Pulmonary artery endothelial cell (primary cell): ENCODE results near the gene SF3B3. TPM values are rescaled to one million over a fixed set of nuclear protein-coding genes. Genes with fewer than 3 reads are reported as not detected.
A peak's percentile ranks its signal among the peaks of the same experiment; 100 is the strongest.

Experiments used
- DNase-seq: peaks from one replicate; pipeline ENCODE4 v3.0.0-alpha.2; 2011; ENCODE audit warnings: low read depth, low spot score
- total RNA-seq: library from RNA; depleted of rRNA; stranded (reverse); fragments of >200 nt; gene quantifications from 2 replicates; pipeline ENCODE4 v1.2.3, GENCODE V29; 2014

Gene SF3B3
- 90.4 and 151 TPM in 2 replicates for total RNA-seq

DNA sequence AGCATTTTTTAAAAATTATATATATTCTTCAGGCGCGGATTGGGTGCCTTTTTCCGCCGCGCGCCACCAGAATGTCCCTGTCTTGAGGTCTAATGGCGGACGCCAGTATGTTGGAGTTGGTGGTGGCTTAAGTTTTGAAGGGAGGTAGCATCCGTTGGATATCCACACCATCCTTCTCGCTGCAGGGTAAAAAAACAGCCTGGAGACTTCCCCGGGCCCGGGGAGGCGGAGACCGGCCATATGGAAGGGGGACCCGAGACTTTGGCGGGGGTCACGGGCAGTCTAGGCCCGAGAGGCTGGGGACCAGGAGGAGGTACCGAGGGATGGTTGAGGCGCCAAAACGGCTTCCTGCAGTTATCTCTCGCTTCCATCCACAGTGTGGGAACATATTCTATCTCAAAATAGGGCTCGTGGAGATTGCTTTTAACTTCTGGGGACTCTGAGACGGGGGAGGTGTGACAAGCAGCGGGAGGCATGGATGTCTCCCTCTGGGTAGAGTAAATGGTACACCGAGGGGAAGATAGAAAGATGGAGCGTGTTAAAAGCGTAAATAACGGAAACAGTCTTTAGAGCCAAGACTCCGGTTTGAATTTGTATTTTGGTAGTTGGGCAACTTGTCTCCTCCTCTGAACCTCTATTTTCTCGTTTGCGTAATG is at the start of gene SF3B3:
Gene SF3B3, plus strand, starts transcription at position 74 of the 656 bp plus-strand sequence. CDS start 2,841 bp downstream, outside the sequence.
- DNase-seq: no peak

DNA sequence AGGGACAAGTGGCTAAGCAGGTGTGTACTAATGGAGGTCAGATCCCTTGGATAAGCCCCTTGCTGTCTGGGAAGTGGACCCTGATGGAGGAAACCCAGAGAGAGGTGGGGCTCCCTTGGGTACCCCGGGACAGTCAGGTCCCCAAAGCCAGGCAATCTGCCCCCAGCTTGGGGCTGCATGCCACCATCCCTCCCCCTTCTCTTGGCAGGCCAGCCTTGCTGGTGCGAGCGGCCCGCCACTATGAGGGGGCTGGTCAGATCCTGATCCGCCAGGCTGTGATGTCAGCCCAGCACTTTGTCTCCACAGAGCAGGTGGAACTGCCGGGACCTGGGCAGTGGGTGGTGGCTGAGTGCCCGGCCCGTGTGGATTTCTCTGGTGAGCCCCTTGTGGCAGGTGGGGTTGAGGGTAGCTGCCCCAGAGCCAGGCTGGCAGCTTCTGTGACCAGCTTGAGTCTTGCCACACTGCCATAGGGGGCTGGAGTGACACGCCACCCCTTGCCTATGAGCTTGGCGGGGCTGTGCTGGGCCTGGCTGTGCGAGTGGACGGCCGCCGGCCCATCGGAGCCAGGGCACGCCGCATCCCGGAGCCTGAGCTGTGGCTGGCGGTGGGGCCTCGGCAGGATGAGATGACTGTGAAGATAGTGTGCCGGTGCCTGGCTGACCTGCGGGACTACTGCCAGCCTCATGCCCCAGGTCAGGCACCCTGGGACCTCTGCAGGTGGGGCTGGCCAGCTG is 49.1 kb upstream of the SF3B3 start:
- no peak for DNase-seq

DNA sequence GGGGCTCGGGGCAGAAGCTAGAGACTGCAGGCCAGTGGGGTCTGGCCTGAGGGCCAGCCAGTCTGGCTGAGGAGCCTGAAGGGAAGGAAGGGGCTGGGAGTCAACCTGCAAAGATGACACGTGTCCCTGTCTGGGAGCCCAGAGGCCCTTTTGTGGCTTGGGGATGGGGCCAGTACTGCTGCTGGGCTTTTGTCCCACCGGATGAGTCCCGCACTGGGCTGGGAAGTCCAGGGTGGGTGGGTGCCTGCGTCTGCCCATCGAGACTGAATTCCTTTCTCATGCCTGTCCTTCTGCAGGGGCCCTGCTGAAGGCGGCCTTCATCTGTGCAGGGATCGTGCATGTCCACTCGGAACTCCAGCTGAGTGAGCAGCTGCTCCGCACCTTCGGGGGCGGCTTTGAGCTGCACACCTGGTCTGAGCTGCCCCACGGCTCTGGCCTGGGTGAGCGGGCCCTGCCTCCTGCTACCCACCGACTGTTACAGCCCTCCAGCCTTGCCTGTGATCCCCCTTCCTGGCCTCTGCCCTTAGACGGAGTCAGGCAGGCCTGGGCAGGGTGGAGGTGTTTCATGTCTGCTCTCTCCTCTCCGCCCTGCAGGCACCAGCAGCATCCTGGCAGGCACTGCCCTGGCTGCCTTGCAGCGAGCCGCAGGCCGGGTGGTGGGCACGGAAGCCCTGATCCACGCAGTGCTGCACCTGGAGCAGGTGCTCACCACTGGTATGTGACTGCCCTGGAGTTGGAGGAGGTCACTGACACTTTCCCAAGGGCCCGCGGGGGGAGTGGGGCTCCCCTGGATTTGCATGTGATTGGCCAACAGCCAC is 48.4 kb upstream of the SF3B3 start:
- DNase-seq: no peak

DNA sequence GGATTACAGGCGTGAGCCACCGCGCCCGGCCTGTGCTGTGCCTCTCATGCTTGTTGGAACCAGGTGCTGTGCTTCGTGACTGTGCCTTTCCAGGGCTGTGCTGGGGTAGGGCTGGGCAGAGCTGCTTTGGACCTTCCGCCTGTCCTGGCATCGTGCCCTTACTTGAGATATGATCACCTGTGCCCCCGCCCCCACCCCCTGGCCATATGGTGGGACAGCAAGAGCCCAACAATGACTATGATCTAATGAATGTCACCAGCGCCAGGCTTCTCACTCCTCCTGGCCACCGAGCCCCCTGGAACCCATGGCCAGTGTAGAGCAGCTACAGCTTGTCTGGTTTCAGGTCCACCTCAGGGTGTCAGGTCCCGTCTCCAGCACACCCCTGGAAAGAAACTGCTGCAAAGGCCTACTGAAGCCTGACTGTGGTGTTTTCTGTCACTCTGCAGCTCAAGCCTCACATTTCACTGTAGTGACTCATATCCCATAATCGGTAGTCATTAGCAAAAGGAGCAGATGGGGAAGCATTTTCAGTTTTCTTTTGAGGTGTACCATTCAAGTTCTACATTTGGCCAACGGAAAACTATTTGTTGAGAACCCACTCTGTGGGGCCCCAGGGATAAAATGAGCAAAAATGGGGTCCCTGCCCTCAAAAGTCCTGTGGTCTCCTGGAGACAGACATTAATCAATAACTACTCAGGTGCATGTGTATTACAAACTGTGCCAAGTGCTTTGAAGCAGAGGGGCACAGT is 47.2 kb upstream of the SF3B3 start:
- peak; percentile 32 for DNase-seq

DNA sequence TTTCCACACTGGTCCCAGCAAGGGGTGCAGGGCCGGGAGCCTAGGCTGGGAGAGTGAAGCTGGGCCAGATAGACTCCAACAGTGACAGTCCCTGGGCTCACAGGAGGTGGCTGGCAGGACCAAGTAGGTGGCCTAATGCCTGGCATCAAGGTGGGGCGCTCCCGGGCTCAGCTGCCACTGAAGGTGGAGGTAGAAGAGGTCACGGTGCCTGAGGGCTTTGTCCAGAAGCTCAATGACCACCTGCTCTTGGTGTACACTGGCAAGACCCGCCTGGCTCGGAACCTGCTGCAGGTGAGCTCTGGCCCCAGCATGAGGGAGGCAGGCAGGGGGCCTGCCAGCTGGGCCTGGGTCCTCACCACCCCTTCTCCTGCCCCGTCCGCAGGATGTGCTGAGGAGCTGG is 45.4 kb upstream of the SF3B3 start:
- DNase-seq: no peak

DNA sequence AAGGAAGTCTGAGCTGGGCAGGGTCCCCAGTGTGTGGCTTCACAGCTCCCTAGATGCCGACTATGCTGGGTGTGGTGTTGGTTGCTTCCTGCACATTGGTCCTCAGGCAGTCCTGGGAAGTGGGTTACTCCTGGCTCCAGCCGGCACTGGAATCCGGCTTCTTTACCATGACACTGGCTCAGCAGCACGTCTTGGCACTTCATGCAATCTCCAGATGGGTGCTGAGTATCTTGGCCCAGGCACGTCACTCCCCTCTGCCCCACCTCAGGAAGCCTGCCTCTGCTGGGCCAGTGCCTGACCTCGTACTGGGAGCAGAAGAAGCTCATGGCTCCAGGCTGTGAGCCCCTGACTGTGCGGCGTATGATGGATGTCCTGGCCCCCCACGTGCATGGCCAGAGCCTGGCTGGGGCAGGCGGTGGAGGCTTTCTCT is 44.7 kb upstream of the SF3B3 start:
- DNase-seq: no peak

DNA sequence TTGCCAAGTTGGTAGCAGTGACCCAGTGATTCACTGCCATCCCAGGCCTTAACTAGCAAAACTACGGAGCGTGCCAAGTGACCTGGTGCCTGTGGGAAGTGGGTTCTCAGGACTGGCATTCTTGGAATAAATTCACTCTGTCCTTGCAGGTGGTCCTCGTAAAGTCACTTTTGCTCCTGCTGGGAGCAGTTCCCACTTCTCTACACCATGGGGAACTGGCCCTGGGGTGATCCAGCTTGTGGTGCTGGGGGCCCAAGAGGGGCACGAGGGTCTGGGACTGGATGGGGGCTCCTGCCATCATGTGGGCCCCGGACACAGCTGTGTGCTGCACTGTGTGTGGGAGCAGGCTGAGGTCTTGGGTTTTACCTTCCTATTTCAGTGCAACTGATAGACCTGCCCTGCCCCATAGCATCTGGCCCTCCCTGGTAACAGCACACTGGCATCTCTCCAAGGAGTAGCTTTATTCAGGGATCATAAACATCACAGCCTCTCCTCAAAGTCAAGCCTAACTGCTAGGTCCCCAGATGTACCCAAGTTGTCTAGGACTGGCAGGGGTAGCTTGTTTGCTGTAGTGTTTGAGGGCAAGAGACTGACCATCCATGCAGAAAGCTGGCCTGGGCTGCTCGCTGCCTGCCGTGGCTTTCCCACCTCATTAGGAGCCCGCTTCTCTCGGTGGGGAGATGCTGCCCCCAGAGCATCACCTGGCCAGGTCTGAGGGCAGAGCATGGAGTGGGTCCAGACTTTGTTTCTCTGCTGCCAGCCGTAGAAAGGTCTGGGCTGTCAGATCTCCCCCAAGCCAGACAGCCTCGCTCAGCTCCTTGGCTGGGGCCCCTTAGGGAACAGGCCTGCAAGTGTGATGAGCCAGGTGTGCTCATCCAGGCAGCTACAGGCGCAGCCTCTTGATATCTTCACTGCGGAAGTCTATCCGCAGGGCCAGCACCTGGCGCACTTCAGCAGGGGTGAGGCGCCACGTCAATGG is 43.2 kb upstream of the SF3B3 start:
- no peak for DNase-seq

DNA sequence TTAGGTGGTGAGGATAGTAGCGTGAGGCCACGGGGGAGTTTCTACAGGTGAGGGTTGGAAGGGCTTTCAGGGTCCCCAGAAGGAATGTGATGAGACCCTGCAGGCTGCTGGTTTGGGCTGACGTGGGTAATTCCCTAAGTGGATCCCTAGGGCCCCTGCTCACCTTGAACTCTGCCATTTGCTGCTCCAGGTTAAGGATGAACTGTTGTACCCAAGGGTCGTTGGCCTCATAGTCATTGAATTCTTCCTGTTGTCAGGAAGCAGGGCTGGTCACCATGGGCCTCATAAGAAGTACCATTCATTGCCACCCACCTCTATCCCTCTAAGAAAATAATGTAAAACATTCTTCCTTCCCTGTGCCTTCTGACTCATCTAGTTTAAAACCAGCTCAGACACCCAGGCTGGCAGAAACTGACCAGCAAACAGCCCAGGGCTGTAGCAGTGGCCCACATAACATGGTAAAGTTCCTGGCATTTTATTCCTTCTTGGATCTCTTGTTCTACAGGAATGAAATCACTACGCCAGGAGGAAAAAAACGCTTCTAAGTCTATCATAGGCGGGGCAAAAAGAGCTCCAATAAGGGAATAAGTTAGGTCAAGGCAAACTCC is 41.6 kb upstream of the SF3B3 start:
- DNase-seq: no peak

DNA sequence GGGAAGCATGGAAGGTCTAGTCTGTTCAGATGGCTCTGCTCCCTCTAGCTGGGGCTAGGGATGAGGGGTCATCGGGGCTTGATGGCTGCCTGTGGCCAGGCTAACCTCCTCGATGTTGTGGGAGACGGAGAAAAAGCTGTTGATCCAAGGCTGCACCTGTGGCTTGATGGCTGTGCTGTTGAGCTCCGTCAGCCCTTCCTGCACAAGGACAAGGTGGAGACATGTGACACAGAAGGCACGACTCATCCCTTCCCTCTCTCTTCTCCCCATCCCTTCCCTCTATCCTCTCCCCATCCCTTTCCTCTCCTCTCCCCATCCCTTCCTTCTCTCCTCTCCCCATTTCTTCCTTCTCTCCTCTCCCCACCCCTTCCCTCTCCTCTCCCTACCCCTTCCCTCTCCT is 41.0 kb upstream of the SF3B3 start:
- no peak for DNase-seq

DNA sequence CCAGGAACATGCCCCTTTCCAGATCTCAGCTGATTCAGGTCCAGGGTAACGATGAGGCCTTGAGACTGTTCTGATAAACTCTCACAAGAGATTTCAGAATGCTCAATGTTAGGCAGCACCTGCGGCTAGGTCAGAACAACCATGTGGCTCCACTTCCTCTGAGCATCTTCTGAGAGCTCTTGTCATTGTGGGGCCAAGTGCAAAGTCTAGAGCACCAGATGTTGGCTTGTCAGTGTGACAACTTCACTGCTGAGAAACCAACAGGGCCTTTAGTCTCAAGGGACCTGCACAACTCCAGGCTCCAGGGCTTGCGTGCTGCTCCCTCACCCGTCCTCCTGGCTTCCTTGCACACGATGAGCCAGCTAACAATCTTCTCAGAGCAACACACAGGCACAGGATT is 40.2 kb upstream of the SF3B3 start:
- no peak for DNase-seq

DNA sequence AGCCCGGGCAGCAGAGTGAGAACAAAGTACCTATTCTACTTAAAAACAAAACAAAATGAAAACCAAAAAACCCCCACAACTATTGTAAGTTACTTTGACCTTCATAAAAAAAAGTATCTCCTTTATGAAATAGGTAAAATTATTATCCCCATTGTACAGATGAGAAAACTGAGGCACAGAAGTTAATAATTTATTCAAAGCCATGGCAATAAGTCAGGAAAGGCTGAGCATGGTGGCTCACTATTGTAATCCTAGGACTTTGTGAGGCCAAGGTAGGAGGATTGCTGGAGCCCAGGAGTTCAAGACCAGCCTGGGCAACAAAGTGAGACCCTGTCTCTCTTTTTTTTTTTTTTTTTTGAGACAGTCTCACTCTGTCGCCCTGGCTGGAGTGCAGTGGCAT is 38.7 kb upstream of the SF3B3 start:
- no peak for DNase-seq

DNA sequence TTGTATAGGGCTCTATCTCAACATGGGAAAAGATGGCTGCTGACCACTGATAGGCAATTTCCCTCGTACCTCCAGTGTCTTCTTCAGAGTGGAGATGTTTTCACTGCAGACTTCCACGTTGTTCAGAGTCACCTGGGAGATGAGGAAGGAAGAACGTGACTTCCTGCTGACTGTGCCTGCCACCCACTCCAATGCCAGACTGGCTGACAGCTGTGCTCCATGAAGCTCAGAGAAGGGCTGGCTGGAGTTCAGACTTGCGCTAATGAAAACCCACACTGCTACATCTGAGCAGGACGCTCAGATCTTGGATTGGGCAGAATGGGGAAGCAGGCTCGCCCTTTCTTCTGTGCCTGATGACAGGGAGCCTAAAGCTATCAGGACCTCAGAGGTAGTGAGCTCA is 33.4 kb upstream of the SF3B3 start:
- no peak for DNase-seq

DNA sequence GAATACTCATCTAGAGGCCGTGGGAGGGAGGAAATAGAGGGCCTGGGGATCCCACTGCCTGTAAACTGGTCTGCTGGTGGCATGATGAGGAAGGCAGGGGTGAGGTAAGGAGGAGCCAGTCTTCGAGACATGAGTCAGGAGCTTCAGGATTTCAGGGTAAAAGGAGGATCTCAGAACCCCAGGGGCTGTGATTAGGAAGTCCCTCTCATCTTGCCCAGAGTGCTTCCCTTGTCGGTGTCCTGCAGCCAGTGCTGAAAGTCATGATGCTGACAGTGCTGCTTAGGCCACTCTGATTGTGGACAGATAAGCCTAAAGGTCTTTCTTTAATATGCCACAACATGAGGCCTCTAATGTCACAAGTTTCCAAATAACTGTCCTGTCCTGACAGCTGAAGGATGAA is 29.8 kb upstream of the SF3B3 start:
- DNase-seq: no peak

DNA sequence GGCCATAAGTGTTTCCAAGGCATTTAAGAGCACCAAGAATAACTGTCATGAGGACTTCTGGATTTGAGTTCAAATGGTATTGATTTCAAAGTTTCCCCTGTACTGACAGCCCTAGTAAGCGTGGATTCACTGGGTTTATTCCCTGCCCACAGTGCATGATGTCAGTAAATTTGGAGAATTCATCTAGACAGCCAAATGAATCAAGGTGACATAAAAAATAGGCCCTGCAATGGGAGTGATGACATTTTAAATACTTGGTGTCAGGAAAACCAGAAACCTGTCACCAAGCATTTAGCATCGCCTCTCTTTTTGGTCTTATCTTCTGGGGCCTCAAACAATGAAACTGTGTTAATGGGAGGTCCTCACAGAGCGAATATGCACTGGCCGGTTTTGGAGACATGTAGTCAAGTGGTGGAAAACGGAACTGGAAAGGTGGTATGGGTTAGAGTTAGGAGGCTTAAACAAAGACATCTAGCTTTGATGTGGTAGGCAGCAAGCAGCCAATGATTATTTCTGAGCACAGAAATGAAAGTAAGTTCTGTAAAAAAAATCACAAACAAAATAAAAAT is 29.3 kb upstream of the SF3B3 start:
- no peak for DNase-seq

DNA sequence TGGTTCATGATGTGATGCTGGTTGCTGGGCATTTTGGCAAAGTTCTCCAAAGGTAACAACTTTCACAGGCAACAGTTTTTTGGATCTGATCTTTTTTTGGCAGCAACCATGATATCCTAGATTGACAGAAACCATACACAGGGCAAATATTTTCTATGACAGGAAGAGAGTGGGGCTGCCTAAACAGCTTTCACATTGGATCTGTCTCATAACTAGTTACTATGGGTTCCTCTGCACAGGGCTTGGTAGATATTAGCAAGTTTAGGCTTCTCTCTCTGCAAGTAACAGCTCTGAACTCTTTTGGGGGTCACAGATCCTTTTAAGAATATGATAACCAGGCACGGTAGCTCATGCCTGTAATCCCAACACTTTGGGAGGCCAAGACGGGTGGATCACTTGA is 28.8 kb upstream of the SF3B3 start:
- no peak for DNase-seq

DNA sequence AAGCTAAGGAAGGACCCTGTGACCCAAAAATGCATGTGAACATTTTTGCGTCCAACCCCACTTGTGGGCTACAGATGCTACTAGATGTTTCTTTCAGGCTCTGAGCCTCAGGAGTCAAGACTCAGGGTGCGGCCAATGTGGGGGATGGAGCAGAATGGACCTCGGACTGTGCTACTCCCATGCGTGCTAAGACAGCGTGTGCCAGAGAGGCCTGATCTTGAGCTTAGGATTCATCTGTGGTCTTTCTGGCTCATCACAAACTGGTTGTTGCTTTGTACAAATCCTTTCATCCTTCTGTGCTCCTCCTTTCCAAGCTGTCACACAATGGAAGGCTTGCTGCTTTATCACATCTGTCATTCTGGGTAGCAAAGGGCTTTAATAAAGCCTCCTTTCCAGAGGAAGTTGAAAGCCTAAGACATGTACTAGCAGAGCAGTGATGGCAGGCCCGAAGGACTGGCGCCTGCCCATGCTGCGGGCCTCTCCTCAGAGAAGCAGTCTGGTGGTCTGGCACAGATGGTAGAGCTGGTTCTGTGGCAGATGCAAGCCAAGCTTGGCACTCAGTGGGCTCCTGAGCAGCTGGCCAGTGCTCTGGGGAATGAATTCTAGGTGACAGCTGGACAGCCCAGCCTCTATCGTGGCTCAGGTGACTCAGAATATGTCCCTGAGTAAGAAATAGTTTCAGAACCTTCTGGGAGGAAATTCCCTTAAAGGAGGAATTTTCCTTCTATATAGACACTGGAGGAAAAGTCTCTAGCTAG is 28.0 kb upstream of the SF3B3 start:
- no peak for DNase-seq

DNA sequence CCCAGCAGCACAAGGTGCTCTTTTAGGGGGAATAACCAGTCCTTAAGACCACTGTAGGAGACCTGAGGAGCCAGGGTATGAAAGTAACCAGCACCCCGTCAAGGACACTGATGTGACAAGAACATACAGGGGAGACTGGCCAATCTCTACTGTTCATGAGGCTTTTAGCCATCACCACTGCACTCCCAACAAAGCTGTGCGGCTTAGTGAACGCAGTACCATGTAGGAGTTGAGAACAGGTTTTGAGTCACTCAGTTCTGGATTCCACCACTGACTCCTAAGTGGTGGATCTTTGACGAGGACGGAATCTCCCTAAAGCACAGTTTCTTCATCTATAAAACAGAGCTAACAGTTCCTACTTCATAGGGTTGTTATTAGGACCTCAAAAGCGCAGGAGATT is 27.1 kb upstream of the SF3B3 start:
- DNase-seq: no peak

DNA sequence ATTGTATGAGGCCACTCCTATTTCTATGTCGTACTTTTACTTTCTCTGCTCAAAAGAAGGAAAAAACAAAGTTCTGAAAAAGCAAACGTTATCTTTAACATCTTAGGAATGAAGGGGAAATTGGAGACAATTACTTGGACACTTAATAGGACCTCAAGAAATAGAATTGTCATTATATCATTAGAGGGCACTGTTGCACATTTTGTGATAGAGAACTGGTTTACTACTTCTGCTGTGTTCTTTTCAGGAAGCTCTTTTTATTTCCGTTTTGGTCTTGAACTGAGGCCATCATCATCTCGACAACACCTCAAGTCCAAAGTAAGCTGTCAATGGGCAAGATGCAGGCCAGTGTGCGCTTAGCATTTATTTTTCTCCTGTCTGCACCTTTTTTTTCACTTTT is 14.9 kb upstream of the SF3B3 start:
- DNase-seq: no peak

DNA sequence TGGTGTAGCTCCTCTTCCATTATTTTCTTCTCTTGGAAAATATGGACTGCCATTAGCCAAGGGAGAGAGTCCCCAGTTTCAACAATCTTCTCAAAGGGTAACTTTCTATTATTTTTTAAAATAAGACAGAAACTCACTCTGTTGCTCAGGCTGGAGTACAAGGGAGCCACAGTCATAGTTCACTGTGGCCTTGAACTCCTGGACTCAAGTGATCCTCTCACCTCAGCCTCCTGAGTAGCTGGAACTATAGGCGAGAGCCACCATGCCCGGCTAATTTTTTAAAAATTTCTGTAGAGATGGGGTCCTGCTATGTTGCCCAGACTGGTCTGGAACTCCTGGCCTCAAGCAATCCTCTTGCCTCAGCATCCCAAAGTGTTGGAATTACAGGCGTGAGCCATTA is 13.4 kb upstream of the SF3B3 start:
- DNase-seq: no peak
